Activated CD8-positive, alpha-beta T cell treated with anti-CD3 and anti-CD28 coated beads for 36 hours (primary cell): ENCODE results near the gene NDE1. TPM values are rescaled to one million over a fixed set of nuclear protein-coding genes. Genes with fewer than 3 reads are reported as not detected.

Experiments used
- ATAC-seq: fragments of 200-7000 bp; cut with Tn5 transposase; one replicate; pipeline ENCODE4 v1.10.0; 2021; ENCODE audit warnings: mild to moderate bottlenecking, moderate library complexity
- CTCF ChIA-PET: fragments of 350-600 bp; sonication (Branson Sonifier 250); formaldehyde crosslinking; loops from one replicate; lab custom pipeline; 2021; ENCODE audit warnings: antibody characterized with exemption; lab: Charles Lee
- POLR2A ChIA-PET: fragments of 350-600 bp; sonication (Branson Sonifier 250); formaldehyde crosslinking; loops from one replicate; lab custom pipeline; 2021; ENCODE audit warnings: antibody characterized with exemption; lab: Charles Lee
- DNase-seq: peaks from one replicate; pipeline ENCODE4 v3.0.0-alpha.2; 2020
- H3K27ac Mint-ChIP-seq: one replicate; pipeline ENCODE4 v1.8.0; 2021; ENCODE audit warnings: mild to moderate bottlenecking, mixed read lengths
- H3K27me3 Mint-ChIP-seq: one replicate; pipeline ENCODE4 v1.8.0; 2021; ENCODE audit warnings: mixed read lengths
- H3K36me3 Mint-ChIP-seq: one replicate; pipeline ENCODE4 v1.8.0; 2021; ENCODE audit warnings: low read depth, mixed read lengths
- H3K4me1 Mint-ChIP-seq: one replicate; pipeline ENCODE4 v1.8.0; 2021; ENCODE audit warnings: low read depth, mixed read lengths
- H3K4me3 Mint-ChIP-seq: one replicate; pipeline ENCODE4 v1.8.0; 2021; ENCODE audit warnings: mild to moderate bottlenecking, moderate library complexity, mixed read lengths
- H3K9me3 Mint-ChIP-seq: one replicate; pipeline ENCODE4 v1.8.0; 2021; ENCODE audit warnings: mixed read lengths
- CTCF ChIP-seq: fragments of 200-600 bp; IDR thresholded peaks from one replicate; pipeline ENCODE4 v1.8.0; 2022; ENCODE audit warnings: antibody characterized with exemption, mild to moderate bottlenecking
- intact Hi-C: fragments of 100-400 bp; cut with micrococcal nuclease; formaldehyde crosslinking; loops from one replicate; pipeline ENCODE4 v1.10.0; 2022
- total RNA-seq, 2 experiments: library from RNA; stranded (reverse); gene quantifications; one replicate each; pipeline ENCODE4 v1.2.3, GENCODE V29; 2021

The NDE1 gene
- total RNA-seq, 2 experiments from 2014 or later: 97.6 to 103 TPM

DNA sequence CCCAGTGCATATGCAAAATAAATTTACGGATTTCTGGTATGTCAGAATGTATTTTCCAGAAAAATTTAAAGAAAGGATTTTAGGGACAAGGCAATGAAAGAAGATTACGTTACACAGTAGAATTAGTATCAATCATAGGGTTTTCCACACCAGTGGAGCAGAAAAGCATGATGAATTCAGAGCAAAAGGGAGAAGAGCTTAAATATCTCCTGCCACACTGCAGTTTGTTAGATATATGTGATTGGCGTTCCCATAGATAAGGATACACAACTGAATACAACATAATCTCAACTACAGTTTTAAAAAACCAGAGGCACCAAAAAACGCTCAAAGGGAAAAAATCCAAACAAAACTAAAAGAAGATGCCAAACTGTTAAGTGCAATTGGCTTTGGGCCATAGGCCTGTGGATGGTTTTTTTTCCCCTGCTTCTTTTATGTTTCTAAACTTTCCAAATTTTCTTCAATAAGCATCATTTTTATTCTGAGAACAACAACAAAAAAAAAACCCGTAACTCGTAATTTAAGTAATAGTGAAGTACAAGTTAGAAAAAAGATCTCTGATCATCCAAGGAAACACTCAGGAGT lies 29.3 kb upstream of the NDE1 start:
- no peak for DNase-seq
- intact Hi-C loops: no loop called here
- H3K27me3 Mint-ChIP-seq: no peaks in the 10 kb centered on the region

GRCh38 chr16:15621456-15621855 lies 28.6 kb upstream of the NDE1 start:
- DNase-seq: no peak
- Mint-ChIP-seq H3K27me3 (no peaks in the 10 kb centered on the region), H3K4me1 (peaks cover 7% of the 10 kb centered on the region), H3K4me3 (no peak overlapping the region), H3K27ac (no peak overlapping the region), H3K36me3 (peaks cover 53% of the 10 kb centered on the region), H3K9me3 (no peaks in the 10 kb centered on the region)
- no peak for ATAC-seq
- TF ChIP-seq CTCF: no peak
- POLR2A ChIA-PET: interaction anchor here (0.6 to 1.0 kb wide), 3 partner anchors 9 to 43 kb away, joined by 3 read pairs; no protein-coding TSS in a partner anchor
- intact Hi-C loops: no loop called here
- CTCF ChIA-PET: interaction anchor here (1.0 to 1.9 kb wide), 3 partner anchors 12 to 194 kb away, joined by 3 to 5 read pairs (median 4); no protein-coding TSS in a partner anchor

More for the DNA sequence above, 29.3 kb upstream of the NDE1 start:
- H3K4me1 Mint-ChIP-seq: peaks cover 7% of the 10 kb centered on the region
- ChIA-PET CTCF (interaction anchor here (1.7 kb wide), 1 partner anchor 193 kb away, joined by 4 read pairs; no protein-coding TSS in a partner anchor), POLR2A (interaction anchor here (1.0 kb wide), 1 partner anchor 10 kb away, joined by 3 read pairs; no protein-coding TSS in a partner anchor)
- H3K27ac Mint-ChIP-seq: no peak overlapping the region
- TF ChIP-seq CTCF: no peak
- H3K9me3 Mint-ChIP-seq: no peaks in the 10 kb centered on the region
- ATAC-seq: no peak
- H3K36me3 Mint-ChIP-seq: peaks cover 59% of the 10 kb centered on the region
- H3K4me3 Mint-ChIP-seq: no peak overlapping the region

- ChIA-PET POLR2A (interaction anchor here (0.6 to 1.0 kb wide), 4 partner anchors 8 to 43 kb away, joined by 3 to 5 read pairs (median 3); no protein-coding TSS in a partner anchor), CTCF (interaction anchor here (1.0 to 1.9 kb wide), 4 partner anchors 12 to 194 kb away, joined by 3 to 5 read pairs (median 4); no protein-coding TSS in a partner anchor)
- TF ChIP-seq CTCF: no peak
- H3K36me3 Mint-ChIP-seq: peaks cover 50% of the 10 kb centered on the region
- no peak for ATAC-seq
- peaks cover 7% of the 10 kb centered on the region for H3K4me1 Mint-ChIP-seq
- H3K9me3 Mint-ChIP-seq: no peaks in the 10 kb centered on the region
- DNase-seq: no peak
- H3K27me3 Mint-ChIP-seq: no peaks in the 10 kb centered on the region
- H3K27ac Mint-ChIP-seq: no peak overlapping the region
- intact Hi-C loops: no loop called here
- no peak overlapping the region for H3K4me3 Mint-ChIP-seq
Observed at GRCh38 chr16:15621889-15622288, 28.2 kb upstream of the NDE1 start.

GRCh38 chr16:15631730-15632409 lies 18.2 kb upstream of the NDE1 start:
- Mint-ChIP-seq H3K4me3 (no peak overlapping the region), H3K4me1 (peaks cover 33% of the 10 kb centered on the region), H3K36me3 (peaks cover 60% of the 10 kb centered on the region), H3K27ac (peak overlapping the region; percentile 59), H3K27me3 (no peaks in the 10 kb centered on the region), H3K9me3 (no peaks in the 10 kb centered on the region)
- DNase-seq (no peak), ATAC-seq (no peak)
- POLR2A ChIA-PET: interaction anchor here (0.8 to 1.1 kb wide), 2 partner anchors 10 to 21 kb away, joined by 3 to 5 read pairs; no protein-coding TSS in a partner anchor
- TF ChIP-seq CTCF: no peak
- CTCF ChIA-PET: interaction anchor here (1.0 to 2.0 kb wide), 2 partner anchors 74 to 204 kb away, joined by 3 to 4 read pairs; no protein-coding TSS in a partner anchor
- intact Hi-C loops: no loop called here
